Activated gamma-delta T cell treated with anti-CD3 and anti-CD28 coated beads, Interleukin-2, amount 50 U/mL, for 16 hours (primary cell): Measurements from ENCODE around the gene PDCD1.
"Not testable (repeated sequence)": the region's sequence is repeated elsewhere in the genome, so short reads cannot be mapped to it uniquely, and the experiment has no call there.

Experiments used
- DNase-seq: peaks from one replicate; pipeline ENCODE4 v3.0.0-alpha.2; 2020; ENCODE audit warnings: low read depth

PDCD1 gene

DNA sequence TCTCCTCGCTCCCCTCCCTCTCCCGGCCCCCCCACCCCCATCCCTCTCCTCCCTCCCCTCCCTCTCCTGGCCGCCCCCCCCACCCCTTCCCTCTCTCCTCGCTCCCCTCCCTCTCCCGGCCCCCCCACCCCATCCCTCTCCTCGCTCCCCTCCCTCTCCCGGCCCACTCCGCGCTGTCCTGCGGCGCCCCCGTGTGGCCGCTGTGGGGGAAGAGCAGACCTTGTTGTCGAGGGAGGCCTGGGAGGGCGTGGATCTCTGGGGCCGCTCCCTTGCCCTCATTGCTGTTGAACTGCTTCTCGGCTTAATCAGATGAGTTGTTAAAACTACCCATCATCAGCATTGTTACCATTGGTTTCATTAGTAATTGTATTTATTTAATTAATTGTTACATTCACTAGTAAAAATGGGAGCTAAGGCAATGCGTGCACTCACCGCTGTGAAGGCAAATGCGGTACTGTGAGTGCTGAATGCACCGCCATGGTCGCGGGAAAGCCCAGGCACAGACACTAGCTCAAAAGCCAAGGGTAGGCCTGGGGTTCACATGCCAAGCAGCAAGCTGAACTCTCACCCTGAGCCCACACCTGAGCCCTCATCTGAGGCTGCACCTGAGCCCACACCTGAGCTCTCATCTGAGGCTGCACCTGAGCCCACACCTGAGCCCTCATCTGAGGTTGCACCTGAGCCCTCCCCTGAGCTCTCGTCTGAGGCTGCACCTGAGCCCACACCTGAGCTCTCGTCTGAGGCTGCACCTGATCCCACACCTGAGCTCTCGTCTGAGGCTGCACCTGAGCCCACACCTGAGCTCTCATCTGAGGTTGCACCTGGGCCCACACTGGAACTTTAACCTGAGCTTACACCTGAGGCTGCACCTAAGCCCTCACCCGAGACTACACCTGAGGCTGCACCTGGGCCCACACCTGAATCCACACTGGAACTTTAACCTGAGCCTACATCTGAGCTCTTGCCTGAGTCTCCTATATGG, 19.6 kb upstream of the PDCD1 start:
- peak; percentile 67 for DNase-seq

DNA sequence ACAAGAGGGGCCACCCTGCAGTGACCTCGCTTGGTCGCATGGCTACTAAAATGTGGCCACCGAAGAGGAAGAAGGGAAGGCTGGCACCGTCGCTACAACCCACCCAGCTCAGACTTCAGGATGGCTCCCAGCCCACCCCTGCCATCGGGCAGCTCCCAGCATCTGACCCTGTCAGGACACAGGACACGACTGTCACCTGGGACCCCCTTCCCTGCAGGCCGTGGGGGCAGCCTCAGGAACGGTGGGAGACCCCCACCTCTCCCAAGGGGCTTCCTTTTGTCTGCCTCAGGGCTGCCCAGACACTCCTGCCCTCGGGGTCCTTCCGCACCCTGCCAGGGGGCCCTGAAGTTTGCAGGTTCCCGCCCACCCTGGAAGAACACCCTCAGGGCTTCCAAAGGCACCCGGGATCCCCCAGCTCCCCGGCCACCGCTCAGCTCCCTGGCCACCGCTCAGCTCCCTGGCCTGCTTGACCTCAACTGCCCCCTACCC, 18.5 kb upstream of the PDCD1 start:
- DNase-seq: no peak

DNA sequence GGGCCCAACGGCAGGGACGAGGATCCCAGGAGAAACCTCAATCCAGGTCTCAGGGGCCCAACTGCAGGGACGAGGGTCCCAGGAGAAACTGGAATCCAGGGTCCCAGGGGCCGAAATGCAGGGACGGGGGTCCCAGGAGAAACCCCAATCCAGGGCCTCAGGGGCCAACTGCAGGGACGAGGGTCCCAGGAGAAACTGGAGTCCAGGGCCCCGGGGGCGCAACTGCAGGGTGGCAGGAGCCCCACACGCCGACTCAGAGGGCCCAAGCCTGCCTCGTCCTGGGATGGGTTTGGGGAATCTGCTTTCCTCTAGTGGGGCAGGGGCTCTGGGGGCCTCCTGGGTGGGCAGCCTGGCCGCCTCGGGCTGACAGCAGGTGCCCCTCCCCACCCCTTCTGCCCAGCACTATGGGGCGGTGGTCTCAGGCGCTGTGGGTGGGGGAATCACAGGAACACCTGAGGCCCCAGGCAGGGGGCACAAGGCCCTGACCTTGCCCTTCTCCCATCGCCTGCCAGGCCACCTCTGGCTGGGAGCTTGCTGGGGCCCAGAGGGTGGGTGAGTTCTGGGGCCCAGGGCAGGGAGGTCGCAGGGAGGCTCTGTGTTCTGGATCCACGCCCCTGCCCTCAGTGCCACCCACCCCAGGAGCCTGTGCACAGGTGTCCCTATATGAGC, 18.0 kb upstream of the PDCD1 start:
- DNase-seq: no peak

DNA sequence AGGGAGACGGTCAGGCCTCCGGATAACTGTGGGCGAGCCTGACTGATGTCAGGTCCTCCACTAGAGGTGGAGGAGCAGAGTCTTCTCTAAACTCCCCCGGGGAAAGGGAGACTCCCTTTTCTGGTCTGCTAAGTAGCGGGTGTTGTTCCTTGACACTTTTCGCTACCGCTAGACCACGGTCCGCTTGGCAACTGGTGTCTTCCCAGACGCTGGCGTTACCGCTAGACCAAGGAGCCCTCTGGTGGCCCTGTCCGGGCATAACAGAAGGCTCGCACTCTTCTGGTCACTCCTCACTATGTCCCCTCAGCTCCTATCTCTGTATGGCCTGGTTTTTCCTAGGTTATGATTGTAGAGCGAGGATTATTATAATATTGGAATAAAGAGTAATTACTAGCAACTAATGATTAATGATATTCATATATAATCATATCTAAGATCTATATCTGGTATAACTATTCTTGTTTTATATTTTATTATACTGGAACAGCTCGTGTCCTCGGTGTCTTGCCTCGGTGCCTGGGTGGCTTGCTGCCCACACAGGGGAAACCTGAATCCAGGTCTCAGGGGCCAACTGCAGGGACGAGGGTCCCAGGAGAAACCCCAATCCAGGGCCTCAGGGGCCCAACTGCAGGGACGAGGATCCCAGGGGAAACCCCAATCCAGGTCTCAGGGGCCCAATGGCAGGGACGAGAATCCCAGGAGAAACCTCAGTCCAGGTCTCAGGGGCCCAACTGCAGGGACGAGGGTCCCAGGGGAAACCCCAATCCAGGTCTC, 17.2 kb upstream of the PDCD1 start:
- DNase-seq: not testable (repeated sequence)

DNA sequence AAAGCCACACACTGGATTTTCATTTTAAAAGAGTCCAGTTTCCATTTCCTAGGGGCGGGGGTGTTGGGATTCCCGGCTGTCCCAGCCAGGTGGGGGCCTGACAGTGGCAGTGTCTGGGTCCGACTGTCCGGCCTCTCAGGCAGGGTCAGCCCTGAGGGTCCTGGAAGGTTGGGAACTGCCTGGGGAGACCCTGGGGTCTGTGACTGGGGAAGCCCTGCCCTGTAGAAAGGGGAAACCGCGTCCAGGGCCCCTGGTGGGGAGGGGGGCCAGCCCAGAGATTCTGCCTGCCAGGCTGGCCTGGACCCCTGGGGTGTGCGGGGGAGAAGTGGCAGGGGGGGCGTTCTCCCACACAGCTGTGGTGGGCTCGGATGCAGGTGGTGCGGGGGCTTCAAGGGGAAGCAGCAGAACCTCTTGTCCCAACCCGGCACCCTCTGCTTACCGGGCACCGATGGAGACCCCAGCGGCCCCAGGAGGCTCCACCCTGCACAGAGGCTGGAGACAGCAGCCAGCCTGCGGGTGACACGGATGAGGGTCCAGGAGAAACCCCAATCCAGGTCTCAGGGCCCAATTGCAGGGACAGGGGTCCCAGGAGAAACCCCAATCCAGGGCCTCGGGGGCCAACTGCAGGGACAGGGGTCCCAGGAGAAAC, 15.7 kb upstream of the PDCD1 start:
- no peak for DNase-seq

- no peak for DNase-seq
Observed at GRCh38 chr2:241873803-241874110, 15.1 kb upstream of the PDCD1 start.

- DNase-seq: no peak
Observed at GRCh38 chr2:241873081-241873802, 14.5 kb upstream of the PDCD1 start.

DNA sequence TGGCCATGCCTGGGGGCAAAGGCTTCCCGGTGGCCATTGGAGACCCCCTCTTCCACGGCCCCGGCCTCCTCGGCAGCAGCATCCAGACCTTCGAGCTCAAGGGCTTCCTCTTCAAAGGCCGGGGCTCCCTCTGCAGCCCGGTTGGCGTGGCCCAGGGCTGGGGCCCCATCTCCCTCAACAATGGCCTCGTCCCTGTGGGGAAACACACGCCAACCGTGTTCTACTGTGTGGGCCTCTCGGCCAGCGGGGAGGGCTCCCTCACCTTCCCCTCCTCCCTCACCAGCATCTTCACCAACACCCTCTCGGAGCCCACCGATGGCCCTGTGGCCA, 13.6 kb upstream of the PDCD1 start:
- DNase-seq: no peak

- DNase-seq: no peak
Observed at GRCh38 chr2:241871538-241872312, 13.0 kb upstream of the PDCD1 start.

GRCh38 chr2:241870611-241871537, 12.2 kb upstream of the PDCD1 start:
- no peak for DNase-seq

GRCh38 chr2:241870081-241870541, 11.4 kb upstream of the PDCD1 start:
- no peak for DNase-seq

DNA sequence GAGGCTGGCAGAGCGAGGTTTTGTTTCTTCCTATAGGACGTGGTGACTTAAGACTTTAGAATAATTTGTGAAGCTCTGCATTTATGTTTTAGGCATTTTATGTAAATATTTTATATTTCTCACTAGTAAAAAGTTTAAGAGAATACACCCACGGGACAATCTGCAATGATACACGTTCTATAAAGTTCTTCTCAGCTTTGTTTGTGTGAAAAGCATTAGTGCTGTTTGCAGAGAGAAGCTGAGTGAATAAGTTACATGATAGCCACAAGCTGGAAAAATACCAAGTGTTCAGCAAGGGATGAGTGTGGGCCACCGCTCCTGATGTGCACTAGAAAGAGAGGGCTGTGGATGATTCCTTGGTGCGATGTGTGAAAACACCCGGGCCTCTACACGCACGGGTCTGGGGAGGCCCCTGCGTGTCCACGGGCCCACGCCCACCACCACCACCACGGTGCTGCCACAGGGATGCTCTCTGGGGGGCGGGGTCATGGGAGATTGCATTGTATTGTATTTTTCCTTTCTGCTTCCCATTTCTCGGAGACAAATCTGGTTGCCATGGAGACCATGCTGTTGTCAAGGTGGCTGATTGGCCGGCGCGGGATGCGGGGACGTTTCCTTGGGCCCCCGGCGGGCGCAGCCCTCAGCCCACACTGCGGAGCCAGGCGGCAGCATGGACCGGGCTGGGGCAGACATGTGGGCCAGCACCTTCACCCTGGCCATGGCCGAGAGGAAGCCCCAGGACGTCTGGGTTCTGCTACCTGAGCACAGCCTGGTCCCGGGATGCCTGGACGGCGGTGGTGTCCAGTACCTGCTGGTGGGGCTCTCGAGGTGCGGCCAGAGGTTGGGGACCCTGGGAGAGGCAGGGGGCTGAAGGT, 10.6 kb upstream of the PDCD1 start, which contains the start of gene RTP5:
Gene RTP5 (plus strand): TSS at position 643 of the 875 bp plus-strand sequence. CDS start 28 bp downstream, at position 671.
- DNase-seq: no peak

DNA sequence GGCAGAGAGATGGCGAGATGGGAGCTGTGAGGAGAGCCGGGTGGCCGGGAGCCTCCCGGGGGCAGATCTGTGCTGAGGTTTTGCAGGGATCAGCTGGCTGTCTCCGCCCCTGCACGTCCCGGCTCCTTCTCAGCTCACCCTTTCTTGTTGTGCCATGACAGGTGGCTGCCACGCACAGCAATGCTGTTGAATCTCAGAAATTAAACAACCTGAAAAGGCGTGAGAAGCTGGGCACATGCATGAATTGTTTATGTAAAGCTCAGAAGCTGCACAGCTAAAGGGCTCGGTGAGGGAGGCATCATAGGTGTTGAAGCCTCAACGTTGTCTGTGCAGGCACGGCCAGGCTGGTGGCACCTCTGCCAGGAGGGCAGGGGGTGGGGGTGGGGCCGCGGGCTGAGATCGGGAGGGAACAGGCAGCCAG, 10.0 kb upstream of the PDCD1 start:
- DNase-seq: no peak

DNA sequence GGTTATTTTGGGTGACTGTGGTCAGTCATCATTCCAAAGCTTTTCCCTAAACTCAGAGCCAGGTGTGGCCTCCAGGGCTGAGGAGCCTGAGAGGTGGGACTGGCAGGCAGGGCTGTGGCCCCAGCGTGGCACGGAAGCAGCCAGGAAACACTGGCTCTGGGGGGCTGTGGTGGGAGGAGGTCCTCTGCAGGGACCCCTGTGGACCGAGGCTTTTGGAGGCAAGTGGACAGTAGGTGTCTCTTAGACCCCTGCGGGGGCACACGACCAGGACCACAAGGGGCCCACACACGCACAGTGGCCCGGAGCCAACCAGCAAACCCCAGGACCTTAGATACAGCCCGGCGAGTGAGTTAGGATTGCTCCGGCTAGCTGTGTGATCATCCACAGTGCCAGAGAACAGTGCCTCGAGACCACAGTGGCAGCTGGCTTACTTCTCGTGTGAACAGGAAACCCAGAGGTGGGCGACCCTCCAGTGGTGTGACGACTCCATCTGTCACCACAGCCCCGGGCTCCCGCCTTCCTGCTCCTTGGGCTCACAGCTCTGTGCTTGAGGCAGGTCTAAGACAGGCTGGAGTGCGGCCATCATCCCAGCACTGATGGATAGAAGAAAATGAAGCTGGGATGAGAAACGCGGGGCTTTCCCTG, 9.2 kb upstream of the PDCD1 start:
- DNase-seq: peak; percentile 72

- no peak for DNase-seq
Observed at GRCh38 chr2:241866790-241867645, 8.3 kb upstream of the PDCD1 start.

DNA sequence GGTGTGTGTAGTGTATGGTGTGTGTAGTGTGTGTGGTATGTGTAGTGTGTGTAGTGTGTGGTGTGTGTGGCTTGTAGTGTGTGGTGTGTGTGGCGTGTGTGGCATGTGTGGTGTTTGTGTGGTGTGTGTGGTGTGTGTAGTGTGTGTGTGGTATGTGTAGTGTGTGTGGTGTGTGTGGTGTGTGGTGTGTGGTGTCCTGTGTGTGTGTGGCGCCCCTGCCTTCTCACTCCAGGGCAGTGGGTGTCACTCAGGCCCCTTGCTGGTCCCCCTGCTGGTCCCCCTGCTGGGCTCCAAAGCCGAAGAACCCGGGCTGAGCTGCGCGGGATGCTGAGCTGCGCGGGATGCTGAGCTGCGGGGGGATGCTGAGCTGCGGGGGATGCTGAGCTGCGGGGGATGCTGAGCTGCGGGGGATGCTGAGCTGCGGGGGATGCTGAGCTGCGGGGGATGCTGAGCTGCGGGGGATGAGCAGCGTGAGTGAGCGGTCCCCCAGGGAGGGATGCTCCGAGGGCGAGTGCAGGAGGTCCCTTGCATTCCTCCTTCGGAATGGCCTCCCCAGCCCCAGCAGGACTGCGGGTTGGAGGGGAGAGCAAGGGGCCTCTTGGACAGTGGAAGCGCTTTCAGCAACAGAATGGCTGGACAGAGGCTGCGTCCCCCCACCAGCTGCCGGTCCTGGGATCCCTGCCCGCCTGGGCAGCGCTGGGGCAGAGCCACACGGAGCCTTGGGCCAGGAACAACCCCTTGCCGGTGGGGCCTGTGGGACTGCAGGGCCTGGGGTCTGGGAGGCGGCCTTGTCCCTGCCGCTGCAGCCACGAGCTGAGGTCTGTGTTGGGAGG, 7.5 kb upstream of the PDCD1 start:
- no peak for DNase-seq
